B cell (primary cell): ENCODE results near the gene NFKBIZ.

Experiments
- EZH2 ChIP-seq: IDR thresholded peaks from 2 replicates; pipeline ENCODE4 v1.6.1; 2012; ENCODE audit warnings: borderline replicate concordance, low read depth, mild to moderate bottlenecking, moderate library complexity, low read length; ENCODE audit not compliant: insufficient read depth, poor library complexity, severe bottlenecking
- TF ChIP-seq, protein P1 (sequence below): fragments of 200-600 bp; IDR thresholded peaks from one replicate; pipeline ENCODE4 v1.8.0; 2022; ENCODE audit warnings: antibody characterized with exemption, mild to moderate bottlenecking

- TF ChIP-seq, protein P1, sequence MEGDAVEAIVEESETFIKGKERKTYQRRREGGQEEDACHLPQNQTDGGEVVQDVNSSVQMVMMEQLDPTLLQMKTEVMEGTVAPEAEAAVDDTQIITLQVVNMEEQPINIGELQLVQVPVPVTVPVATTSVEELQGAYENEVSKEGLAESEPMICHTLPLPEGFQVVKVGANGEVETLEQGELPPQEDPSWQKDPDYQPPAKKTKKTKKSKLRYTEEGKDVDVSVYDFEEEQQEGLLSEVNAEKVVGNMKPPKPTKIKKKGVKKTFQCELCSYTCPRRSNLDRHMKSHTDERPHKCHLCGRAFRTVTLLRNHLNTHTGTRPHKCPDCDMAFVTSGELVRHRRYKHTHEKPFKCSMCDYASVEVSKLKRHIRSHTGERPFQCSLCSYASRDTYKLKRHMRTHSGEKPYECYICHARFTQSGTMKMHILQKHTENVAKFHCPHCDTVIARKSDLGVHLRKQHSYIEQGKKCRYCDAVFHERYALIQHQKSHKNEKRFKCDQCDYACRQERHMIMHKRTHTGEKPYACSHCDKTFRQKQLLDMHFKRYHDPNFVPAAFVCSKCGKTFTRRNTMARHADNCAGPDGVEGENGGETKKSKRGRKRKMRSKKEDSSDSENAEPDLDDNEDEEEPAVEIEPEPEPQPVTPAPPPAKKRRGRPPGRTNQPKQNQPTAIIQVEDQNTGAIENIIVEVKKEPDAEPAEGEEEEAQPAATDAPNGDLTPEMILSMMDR, result no peak
- TF ChIP-seq EZH2, result no peak
Measured at GRCh38 chr3:101862416-101863165, 13.3 kb downstream of the NFKBIZ start.
